Neural progenitor cell (in vitro differentiated cells): ENCODE results near the gene SEL1L3. TPM values are rescaled to one million over a fixed set of nuclear protein-coding genes. Genes with fewer than 3 reads are reported as not detected.

ENCODE experiments used
- DNase-seq: peaks from one replicate; pipeline ENCODE4 v3.0.0-alpha.2; 2016; ENCODE audit warnings: low spot score
- H2AFZ ChIP-seq: fragments of 200-600 bp; sonication (generic); replicated peaks from 2 replicates; pipeline ENCODE4 v1.6.1; 2016; ENCODE audit warnings: antibody characterized with exemption
- H3F3A ChIP-seq: fragments of 200-600 bp; sonication (generic); 2 replicates; pipeline ENCODE4 v1.6.1; 2016; ENCODE audit warnings: antibody characterized with exemption, low read depth
- H3K27ac ChIP-seq: fragments of 200-600 bp; sonication (generic); 2 replicates; pipeline ENCODE4 v1.5.1; 2016; ENCODE audit warnings: mild to moderate bottlenecking
- H3K27me3 ChIP-seq: fragments of 200-600 bp; sonication (generic); 2 replicates; pipeline ENCODE4 v1.6.1; 2016; ENCODE audit warnings: mild to moderate bottlenecking, moderate library complexity
- H3K36me3 ChIP-seq: fragments of 200-600 bp; sonication (generic); 2 replicates; pipeline ENCODE4 v1.5.1; 2016
- H3K4me1 ChIP-seq: fragments of 200-600 bp; sonication (generic); 2 replicates; pipeline ENCODE4 v1.6.1; 2016; ENCODE audit warnings: mixed run types
- H3K4me2 ChIP-seq: fragments of 200-600 bp; sonication (generic); 2 replicates; pipeline ENCODE4 v1.6.1; 2016
- H3K4me3 ChIP-seq: fragments of 200-600 bp; sonication (generic); 2 replicates; pipeline ENCODE4 v1.5.1; 2016
- H3K79me2 ChIP-seq: fragments of 200-600 bp; sonication (generic); 2 replicates; pipeline ENCODE4 v1.6.1; 2016; ENCODE audit warnings: low read depth
- H3K9ac ChIP-seq: fragments of 200-600 bp; sonication (generic); 2 replicates; pipeline ENCODE4 v1.6.1; 2016
- H3K9me3 ChIP-seq: fragments of 200-600 bp; sonication (generic); 2 replicates; pipeline ENCODE4 v1.5.1; 2016; ENCODE audit warnings: low read depth
- H4K20me1 ChIP-seq: fragments of 200-600 bp; sonication (generic); 2 replicates; pipeline ENCODE4 v1.6.1; 2016; ENCODE audit warnings: low read depth
- H3K27ac Mint-ChIP-seq: 3 replicates; pipeline ENCODE4 v1.8.0; 2021; ENCODE audit warnings: mixed read lengths
- H3K27me3 Mint-ChIP-seq: 2 replicates; pipeline ENCODE4 v1.8.0; 2022; ENCODE audit warnings: low read depth, mild to moderate bottlenecking, inconsistent platforms, moderate library complexity, mixed read lengths; ENCODE audit not compliant: insufficient read depth
- H3K36me3 Mint-ChIP-seq: 3 replicates; pipeline ENCODE4 v1.8.0; 2021; ENCODE audit warnings: mixed read lengths
- H3K4me1 Mint-ChIP-seq: 3 replicates; pipeline ENCODE4 v1.8.0; 2021; ENCODE audit warnings: mixed read lengths
- H3K4me3 Mint-ChIP-seq: 3 replicates; pipeline ENCODE4 v1.8.0; 2021; ENCODE audit warnings: mild to moderate bottlenecking, moderate library complexity, mixed read lengths
- H3K9me3 Mint-ChIP-seq: 3 replicates; pipeline ENCODE4 v1.8.0; 2020; ENCODE audit warnings: mixed read lengths
- CTCF ChIP-seq: fragments of 200-600 bp; sonication (generic); IDR thresholded peaks from 2 replicates; pipeline ENCODE4 v1.5.1; 2017; ENCODE audit warnings: antibody characterized with exemption, mild to moderate bottlenecking
- EZH2 ChIP-seq: fragments of 200-600 bp; sonication (generic); IDR thresholded peaks from 2 replicates; pipeline ENCODE4 v1.6.1; 2017; ENCODE audit warnings: antibody characterized with exemption, mild to moderate bottlenecking, moderate library complexity
- EZH2phosphoT487 ChIP-seq: fragments of 200-600 bp; sonication (generic); IDR thresholded peaks from 2 replicates; pipeline ENCODE4 v1.6.1; 2017; ENCODE audit warnings: antibody characterized with exemption
- total RNA-seq: library from RNA; depleted of rRNA; stranded (reverse); fragments of >200 nt; gene quantifications from 2 replicates; pipeline ENCODE4 v1.2.3, GENCODE V29; 2015; ENCODE audit warnings: low replicate concordance

Gene SEL1L3
- total RNA-seq, 1 donor from 2014 or later, result 87.2 TPM

- Mint-ChIP-seq H3K36me3 (peaks cover 14% of the 10 kb centered on the region), H3K27me3 (no peaks in the 10 kb centered on the region), H3K27ac (no peak overlapping the region), H3K4me3 (no peak overlapping the region), H3K9me3 (no peaks in the 10 kb centered on the region), H3K4me1 (no peaks in the 10 kb centered on the region)
- Histone ChIP-seq H3K4me1 (no peaks in the 10 kb centered on the region), H3K27ac (no peak overlapping the region), H3K36me3 (no peaks in the 10 kb centered on the region), H3F3A (no peaks in the 10 kb centered on the region), H3K9ac (no peak overlapping the region), H3K79me2 (no peaks in the 10 kb centered on the region), H4K20me1 (no peaks in the 10 kb centered on the region), H3K9me3 (no peaks in the 10 kb centered on the region), H2AFZ (no peak overlapping the region), H3K27me3 (no peaks in the 10 kb centered on the region), H3K4me3 (no peak overlapping the region), H3K4me2 (no peak overlapping the region)
- TF ChIP-seq EZH2phosphoT487, result no peak
- no peak for TF ChIP-seq EZH2
- no peak for TF ChIP-seq CTCF
- DNase-seq, result no peak
These were observed 87.6 kb downstream of the SEL1L3 start for GRCh38 chr4:25775166-25775565.

GRCh38 chr4:25773358-25773757, 89.4 kb downstream of the SEL1L3 start:
- Mint-ChIP-seq H3K27me3 (peaks cover 2% of the 10 kb centered on the region), H3K4me3 (no peak overlapping the region), H3K9me3 (no peaks in the 10 kb centered on the region), H3K27ac (no peak overlapping the region), H3K4me1 (no peaks in the 10 kb centered on the region), H3K36me3 (peaks cover 12% of the 10 kb centered on the region)
- Histone ChIP-seq H3K4me2 (no peak overlapping the region), H3K27me3 (no peaks in the 10 kb centered on the region), H3K4me1 (no peaks in the 10 kb centered on the region), H3K9me3 (no peaks in the 10 kb centered on the region), H2AFZ (no peak overlapping the region), H3K4me3 (no peak overlapping the region), H4K20me1 (no peaks in the 10 kb centered on the region), H3K79me2 (no peaks in the 10 kb centered on the region), H3K36me3 (no peaks in the 10 kb centered on the region), H3F3A (no peaks in the 10 kb centered on the region), H3K27ac (no peak overlapping the region), H3K9ac (no peak overlapping the region)
- no peak for DNase-seq
- TF ChIP-seq EZH2phosphoT487 (no peak), CTCF (no peak), EZH2 (no peak)

GRCh38 chr4:25771672-25772071, 91.1 kb downstream of the SEL1L3 start:
- Histone ChIP-seq H3K79me2 (no peaks in the 10 kb centered on the region), H3K9ac (no peak overlapping the region), H3K4me2 (no peak overlapping the region), H3F3A (no peaks in the 10 kb centered on the region), H4K20me1 (no peaks in the 10 kb centered on the region), H3K4me3 (no peak overlapping the region), H3K27me3 (no peaks in the 10 kb centered on the region), H3K9me3 (no peaks in the 10 kb centered on the region), H3K4me1 (peaks cover 2% of the 10 kb centered on the region), H3K27ac (no peak overlapping the region), H3K36me3 (no peaks in the 10 kb centered on the region), H2AFZ (no peak overlapping the region)
- no peaks in the 10 kb centered on the region for H3K9me3 Mint-ChIP-seq
- H3K27ac Mint-ChIP-seq, result no peak overlapping the region
- H3K4me3 Mint-ChIP-seq, result no peak overlapping the region
- TF ChIP-seq EZH2 (no peak), CTCF (no peak), EZH2phosphoT487 (no peak)
- H3K36me3 Mint-ChIP-seq, result peaks cover 7% of the 10 kb centered on the region
- peaks cover 2% of the 10 kb centered on the region for H3K4me1 Mint-ChIP-seq
- DNase-seq, result no peak
- peaks cover 2% of the 10 kb centered on the region for H3K27me3 Mint-ChIP-seq

- no peak overlapping the region for H3K4me3 ChIP-seq
- H4K20me1 ChIP-seq, result no peaks in the 10 kb centered on the region
- TF ChIP-seq EZH2 (no peak), CTCF (no peak), EZH2phosphoT487 (no peak)
- H3K9me3 ChIP-seq, result no peaks in the 10 kb centered on the region
- Mint-ChIP-seq H3K4me3 (no peak overlapping the region), H3K36me3 (peaks cover 4% of the 10 kb centered on the region), H3K4me1 (peaks cover 2% of the 10 kb centered on the region), H3K27me3 (peaks cover 2% of the 10 kb centered on the region), H3K9me3 (no peaks in the 10 kb centered on the region), H3K27ac (no peak overlapping the region)
- no peak overlapping the region for H3K9ac ChIP-seq
- H3K4me1 ChIP-seq, result peaks cover 2% of the 10 kb centered on the region
- H3K36me3 ChIP-seq, result no peaks in the 10 kb centered on the region
- DNase-seq, result no peak
- H3K27me3 ChIP-seq, result no peaks in the 10 kb centered on the region
- H3K4me2 ChIP-seq, result no peak overlapping the region
- no peak overlapping the region for H2AFZ ChIP-seq
- no peak overlapping the region for H3K27ac ChIP-seq
- no peaks in the 10 kb centered on the region for H3F3A ChIP-seq
- H3K79me2 ChIP-seq, result no peaks in the 10 kb centered on the region
These were observed 91.9 kb downstream of the SEL1L3 start for GRCh38 chr4:25770847-25771246.
